DOHH2 (cell line): ENCODE results near the gene APLF.

Source experiments
- CTCF ChIP-seq: fragments of 200-600 bp; sonication (generic); IDR thresholded peaks from one replicate; pipeline ENCODE4 v1.5.1; 2014; ENCODE audit warnings: antibody characterized with exemption, mild to moderate bottlenecking, low read depth, low read length; ENCODE audit not compliant: poor library complexity, severe bottlenecking
- EZH2phosphoT487 ChIP-seq: fragments of 200-600 bp; sonication (generic); IDR thresholded peaks from 2 replicates; pipeline ENCODE4 v1.6.1; 2017; ENCODE audit warnings: borderline replicate concordance, mild to moderate bottlenecking, antibody characterized with exemption, low read length, moderate library complexity, mixed read lengths

GRCh38 chr2:68426848-68427579 is 40.4 kb upstream of the APLF start:
- TF ChIP-seq CTCF (no peak), EZH2phosphoT487 (no peak)
